CD4-positive, alpha-beta T cell treated with Interleukin-6 for 4 hours (primary cell): Measurements from ENCODE around the gene MOCOS.

Experiments
- DNase-seq: peaks from one replicate; pipeline ENCODE4 v3.0.0-alpha.2; 2020; ENCODE audit warnings: mixed read lengths

Gene MOCOS

DNA sequence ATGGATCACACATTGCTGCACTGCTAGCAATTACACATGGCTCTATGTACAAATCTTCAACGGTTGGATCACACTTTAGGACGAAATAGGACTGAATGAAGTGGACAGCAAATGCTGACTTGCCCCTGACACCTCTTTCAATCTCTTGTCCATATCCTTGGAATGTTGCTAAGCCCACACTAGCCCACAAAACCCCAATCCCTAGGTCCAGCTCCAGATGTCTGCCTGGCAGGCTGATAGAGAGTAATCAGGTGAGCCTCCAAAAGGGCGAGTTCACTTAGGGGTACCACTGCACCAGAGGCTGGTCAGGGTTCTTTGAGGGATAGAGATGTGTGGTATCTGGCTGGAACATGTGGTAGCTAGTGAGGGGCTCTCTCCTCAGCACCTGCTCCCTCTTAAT is 91.7 kb downstream of the MOCOS start:
- no peak for DNase-seq

DNA sequence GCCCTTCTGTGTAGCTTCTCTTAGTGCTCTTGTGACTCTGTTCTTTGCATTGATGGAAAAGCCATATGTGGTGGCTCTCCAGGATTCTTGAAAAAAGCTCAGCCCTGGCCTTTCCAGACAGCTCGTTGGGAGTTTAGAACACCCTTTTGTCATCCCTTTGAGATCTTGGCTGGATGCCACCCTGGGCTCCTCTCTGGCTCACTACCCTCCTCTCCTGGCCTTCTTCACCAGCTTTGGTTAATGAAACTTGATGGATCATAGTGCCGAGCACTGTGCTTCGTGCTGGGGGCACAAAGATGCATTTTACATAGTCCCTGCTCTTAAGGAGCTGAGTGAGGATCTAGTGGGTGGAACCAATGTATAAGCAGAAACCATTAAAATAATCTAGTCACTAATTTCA is 94.6 kb downstream of the MOCOS start:
- no peak for DNase-seq

DNA sequence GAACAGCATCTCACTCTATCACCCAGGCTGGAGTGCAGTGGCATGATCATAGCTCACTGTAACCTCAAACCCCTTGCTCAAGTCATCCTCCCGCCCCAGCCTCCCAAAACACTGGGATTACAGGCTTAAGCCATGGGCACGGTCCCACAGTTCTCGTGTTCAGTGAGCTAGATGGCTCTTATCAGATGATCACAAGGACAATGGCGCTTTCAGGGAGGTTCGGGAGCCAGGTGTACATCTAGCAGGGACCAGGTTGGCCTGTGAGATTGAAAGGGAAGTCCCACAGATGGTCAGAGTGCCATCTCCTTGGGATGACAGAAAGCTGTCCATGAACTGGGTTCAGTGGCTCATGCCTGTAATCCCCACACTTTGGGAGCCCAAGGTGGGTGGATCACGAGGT is 96.2 kb downstream of the MOCOS start:
- DNase-seq: no peak

DNA sequence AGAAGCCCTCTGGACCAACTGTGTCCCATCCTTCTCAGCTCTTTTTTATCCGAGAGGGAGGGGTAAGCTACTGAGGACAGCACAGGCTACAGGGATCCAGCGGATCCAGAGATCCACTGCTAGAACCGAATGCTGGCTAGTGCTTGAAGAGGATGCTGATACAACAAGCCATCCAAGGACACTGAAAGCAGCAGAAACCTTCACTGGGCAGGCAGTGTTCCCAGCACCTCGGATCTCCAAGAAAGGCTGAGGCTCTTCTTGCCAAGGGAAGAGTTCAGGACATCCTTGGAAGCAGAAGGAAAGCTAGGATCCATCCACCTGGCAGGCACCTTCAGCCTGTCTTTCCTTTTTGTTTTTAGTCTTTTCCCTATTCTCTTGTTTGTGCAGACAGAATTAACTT is 97.0 kb downstream of the MOCOS start:
- no peak for DNase-seq

DNA sequence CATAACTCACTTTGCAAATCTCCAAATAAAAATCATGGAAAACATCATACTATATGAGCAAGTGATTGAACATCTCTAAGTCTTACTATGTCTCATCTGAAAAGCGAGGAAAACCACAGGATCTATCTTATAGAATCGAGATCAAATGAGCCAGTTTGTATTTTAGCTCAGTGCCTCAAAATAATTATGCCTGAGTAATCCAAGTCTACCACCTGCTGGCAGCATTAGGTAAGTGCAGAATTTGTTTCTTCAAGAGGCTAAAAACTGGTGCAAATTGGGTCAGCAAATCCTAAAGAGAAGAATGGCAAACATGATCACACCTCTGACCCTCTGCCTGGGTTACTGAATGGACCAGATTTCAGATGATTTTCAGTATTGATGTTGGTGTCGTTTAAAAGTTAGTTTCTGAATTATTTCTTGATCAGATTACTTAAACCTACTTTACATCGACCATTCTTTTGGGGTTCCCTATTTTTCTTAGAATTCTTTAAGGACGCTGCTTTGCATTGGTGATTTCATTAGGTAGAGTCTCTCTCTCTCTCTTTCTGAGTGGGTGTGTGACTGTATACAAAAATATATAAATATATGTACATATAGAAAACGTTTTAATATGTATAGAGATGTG is 97.5 kb downstream of the MOCOS start:
- peak; percentile 61 for DNase-seq

DNA sequence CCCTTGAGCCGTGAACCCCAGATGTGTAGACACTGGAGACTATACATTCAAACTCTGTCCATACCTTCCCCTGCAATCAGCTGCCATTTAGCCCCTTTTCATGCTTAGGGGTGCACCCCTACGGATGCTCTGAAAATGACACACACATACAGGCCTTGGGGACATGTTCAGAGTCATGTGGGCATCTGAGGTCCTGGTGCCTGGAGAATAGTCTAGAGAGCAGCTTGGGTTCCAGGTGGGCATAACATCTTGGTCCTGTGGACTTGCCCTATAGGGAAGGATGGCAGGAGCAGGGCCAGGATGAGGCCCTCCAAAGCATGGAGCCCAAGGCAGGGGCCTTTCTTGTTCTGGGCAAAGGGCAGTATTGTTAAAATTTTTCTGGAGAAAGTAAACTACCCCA is 100.4 kb downstream of the MOCOS start:
- DNase-seq: no peak

DNA sequence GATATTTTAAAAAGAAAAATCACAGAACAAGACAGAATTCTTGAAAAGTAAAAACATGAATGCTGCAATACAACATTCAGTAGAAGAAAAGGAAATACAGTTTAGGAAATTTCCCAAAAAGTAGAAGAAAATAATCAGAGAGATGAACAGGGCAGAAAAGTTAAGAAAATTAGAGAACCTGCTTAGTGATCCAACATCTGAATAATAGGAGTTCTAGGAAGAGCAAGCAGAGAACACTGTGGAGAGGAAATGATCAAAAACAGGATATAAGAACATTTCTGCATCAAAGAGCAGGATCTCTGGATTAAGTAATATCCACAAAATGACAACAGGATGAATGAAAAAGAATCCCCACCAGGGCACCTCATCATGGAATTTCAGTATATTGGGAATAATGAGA is 101.4 kb downstream of the MOCOS start:
- DNase-seq: no peak

DNA sequence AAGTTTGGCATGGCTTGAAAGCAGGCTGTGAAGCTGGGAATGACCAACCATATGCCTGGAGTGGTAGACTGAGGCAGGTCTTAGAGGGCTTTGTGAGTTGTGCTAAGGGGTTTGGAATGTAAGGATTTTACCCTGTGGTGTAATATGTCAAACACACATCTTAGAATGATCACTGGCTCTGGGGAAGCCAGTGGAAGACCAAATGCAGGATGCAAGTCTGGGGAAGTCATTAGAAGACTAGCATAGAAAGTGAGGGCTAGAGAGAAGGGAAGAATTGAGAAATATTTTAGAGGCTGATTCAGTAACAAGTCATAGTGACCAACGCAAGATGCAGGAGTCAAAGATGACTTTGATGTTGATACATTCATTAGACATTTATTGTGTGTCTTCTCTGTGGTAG is 106.7 kb downstream of the MOCOS start:
- DNase-seq: no peak

DNA sequence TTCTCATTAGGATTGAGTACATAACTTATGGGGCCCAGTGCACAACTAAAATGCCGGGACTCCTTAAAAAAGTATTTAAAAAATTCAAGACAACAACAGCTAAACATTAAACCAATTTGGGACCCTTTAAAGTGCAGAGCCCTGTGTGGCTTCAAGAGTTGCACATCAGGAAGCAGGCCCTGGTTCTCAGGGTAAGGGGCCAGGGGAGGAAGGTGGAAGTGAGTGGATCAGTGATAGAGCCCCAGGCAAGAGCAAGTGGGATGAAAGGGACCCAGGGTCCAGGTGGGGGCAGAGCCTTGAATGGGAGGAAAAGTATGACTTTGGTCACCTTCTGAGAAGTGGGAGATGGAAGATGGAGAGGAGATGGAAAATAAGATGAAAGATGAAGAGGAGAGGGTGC is 107.9 kb downstream of the MOCOS start:
- DNase-seq: no peak

DNA sequence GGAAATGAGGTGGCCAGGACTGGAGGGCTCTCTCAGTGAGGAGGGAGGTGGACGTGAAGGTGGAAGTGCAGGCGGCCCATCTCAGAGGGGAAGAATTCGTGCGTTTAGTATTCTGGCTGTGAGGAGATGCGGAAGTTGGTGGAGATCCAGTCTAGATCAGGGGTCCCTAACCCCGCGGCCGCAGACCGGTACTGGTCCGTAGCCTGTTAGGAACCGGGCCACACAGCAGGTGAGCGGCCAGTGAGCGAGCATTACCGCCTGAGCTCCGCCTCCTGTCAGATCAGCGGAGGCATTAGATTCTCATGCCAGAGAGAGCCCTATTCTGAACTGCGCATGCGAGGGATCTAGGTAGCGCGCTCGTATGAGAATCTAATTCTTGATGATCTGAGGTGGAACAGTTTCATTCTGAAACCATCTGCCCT is 108.6 kb downstream of the MOCOS start:
- DNase-seq: no peak

DNA sequence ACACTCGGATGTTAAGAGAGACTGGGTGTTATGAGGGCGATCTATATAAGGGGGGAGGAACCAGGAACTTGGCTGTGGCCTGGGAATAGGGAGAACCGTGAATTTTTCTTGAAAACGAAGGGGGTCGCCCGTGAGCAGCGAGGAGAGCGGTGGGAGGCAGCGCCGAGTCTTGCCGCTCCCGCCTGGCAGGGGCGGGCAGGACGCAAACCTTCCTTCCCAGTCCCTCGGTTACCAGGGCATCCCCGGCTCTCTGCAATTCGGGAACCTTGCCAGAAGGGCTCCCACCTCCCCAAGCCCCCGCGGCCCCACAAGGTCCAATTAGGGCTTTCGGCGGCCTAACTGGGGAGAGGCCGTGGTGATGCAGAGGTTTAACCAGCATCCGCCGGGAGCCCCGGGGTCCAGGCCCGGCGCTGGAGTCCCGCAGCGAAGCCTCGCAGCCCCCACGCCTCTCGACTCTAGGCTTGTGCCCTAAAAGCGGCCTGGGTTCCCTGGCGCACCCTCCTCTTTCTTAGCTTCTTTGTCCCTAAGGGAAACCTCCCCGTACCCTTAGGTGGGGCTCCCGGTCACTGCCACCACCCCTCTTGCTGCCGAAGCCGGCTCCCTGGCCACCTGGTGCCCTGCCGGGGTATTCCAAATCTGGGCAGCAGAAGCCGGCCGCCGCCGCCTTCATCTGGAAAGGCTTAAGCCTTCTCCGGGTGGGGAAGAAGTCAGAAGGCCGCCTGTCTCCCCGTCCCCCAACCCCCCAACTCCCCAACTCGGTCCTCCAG is 109.5 kb downstream of the MOCOS start:
- no peak for DNase-seq

DNA sequence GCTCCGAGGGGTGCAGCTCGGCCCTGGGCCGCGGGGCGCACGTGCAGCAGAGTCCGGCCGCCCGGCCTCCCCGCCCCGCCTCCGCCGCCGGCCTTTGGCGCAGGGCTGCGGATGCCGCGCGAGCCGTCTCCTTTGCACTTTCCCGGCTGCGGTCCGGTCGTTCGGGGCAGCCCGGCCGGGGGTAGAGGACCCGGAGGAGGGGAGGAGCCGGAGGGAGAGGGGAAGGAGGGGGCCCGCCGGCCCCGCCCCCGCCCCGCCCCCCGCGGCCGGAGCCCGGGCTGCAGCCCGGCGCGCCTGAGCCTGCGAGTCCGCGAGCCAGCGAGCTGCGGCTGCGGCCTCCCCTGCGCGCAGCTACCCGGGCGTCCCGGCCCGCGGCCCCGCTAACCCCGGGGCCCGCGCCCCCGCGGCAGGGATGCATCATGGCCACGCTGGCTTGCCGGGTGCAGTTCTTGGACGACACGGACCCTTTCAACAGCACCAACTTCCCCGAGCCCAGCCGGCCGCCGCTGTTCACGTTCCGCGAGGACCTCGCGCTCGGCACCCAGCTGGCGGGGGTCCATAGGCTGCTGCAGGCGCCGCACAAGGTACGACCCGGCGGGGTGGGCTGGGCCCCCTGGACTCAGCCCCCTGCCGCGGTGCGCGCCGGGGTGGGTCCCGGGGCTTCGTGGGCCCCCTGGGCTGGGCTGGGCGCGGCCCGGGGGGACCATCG is 110.3 kb downstream of the MOCOS start, which contains the start of gene FHOD3:
FHOD3 (plus strand) TSS at position 297 of the 709 bp plus-strand sequence; CDS start at position 420, 123 bp downstream.
- no peak for DNase-seq

DNA sequence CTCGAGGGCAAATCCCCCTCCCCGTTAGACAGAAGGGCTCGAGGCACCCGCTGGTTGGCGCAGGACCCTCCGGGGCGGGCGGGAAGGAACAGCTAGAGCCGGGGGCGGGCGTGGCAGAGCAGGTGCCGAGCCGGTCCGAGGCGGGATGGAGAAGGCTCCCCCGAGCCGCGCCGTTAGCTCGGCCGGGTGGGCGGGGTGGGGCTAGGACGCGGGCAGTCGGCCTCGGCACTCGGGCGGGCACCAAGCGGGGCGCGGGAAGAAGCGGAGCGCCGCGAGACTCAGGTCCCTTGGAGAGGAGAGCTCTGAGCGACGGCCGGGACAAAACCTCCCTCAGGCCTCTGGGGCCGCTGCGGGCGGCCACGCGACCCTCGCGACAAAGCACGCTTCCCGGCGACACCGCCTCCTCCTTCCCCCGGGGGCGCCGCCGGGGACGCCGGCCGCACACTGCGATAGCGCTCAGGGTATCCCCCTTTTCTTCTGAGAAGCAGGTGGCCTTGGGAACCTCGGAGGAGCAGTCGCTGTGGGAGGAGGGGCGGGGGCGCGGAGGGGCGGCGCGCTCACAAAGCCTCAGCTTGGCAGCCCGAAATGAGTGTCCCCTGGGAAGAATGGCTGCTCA is 110.9 kb downstream of the MOCOS start:
- no peak for DNase-seq

DNA sequence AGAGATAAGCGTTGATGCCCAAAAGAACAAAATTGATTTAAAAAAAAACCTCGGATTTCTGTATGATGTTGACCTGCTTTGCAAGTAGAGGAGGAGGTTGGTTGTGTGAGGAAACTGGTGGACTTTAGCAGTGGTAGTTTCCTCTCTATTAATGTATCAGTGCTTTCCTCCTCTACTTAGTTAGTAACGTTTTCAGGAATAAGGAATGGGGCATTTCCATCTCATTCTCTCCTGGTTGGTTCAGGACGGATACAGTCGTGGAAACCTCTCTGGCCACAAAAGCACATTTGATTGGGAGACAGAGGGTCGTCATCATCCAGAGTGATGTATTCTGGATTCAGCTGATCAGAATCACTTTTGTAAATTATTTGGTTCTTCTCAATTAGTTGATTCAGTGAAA is 111.7 kb downstream of the MOCOS start:
- DNase-seq: no peak

DNA sequence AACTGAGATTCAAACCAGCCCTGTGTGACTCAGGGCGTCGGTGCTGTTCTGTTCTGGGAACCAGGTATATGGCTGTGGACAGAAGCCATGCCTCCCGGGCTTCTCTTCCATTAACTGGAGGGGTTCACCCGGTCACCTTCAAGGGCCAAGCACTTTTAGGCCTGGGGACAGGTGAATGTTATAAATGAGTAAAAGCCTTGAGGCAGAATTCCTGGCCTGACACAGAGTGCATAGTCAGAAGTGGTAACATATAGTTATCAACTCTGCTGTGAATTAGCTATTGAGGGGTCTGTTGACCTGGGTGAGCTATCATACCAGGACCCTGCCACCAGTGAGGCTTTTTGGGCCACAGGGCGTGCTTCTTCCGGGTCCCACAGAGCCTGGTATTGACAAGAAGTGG is 112.9 kb downstream of the MOCOS start:
- DNase-seq: no peak

DNA sequence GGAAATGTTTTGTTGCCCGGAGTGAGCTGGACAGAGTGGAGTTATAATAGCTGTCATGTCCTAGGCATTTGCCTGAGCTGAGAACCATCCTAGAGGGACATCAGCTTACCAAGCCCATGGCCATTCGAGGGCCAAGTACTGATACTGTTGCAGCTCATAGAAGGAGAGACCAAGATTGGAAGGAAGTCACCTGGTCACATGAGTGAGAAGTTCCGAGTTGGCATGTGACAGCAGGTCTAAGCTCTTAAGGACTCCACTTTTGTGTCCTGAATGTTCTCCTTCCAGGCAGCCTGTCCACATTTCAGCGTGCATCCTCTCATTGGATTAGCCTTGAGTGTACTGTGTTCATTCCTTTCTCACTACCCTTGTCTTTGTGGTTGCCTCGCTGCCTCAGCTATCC is 114.6 kb downstream of the MOCOS start:
- no peak for DNase-seq

DNA sequence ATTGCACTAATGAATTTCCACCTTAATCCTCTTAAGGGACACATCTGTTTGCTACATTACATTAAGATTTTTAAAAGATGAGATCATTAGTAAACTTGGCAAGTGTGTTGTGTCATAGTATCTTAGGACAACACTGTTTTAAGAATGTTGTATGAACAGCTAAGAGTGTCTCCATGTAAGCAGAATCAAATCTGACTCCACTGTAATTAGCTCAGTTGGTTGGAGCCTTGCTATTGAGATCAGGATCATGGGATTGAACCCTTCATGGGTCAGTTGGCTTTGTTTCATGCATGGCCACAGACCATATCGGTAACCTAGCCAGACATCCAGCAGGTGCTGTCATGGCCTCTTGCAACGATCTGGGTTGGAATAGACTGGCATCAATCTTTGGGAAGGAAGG is 115.4 kb downstream of the MOCOS start:
- DNase-seq: no peak

DNA sequence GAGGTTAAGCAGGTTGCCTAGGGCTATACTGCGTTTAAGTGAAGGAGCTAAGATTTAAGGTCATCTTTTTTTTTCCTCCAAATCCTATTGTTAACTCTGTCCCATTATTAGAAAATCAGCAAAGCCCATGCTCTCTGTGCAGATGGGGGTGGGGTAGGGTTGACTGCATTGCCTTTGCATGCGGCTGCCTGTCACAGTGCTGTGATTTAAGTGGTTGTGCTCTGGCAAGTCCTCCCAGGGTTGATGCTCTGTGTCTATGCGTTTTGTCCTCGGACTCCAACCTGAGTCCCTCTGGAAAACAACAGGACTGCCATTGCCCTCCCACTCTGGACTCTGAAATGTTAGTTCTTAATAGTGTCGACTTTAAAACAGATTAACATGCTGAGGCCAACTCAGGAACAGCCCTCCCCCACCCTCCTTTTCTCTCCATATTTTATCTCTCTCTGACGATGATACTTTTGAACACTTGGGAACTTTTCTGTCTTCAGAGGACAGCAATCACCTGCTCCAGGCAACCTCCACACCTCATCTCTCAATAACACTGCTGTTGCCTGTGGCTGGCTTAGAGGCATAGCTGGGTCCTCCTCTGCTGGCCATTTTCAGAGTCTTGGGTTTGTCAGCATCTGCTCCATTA is 116.0 kb downstream of the MOCOS start:
- DNase-seq: no peak

DNA sequence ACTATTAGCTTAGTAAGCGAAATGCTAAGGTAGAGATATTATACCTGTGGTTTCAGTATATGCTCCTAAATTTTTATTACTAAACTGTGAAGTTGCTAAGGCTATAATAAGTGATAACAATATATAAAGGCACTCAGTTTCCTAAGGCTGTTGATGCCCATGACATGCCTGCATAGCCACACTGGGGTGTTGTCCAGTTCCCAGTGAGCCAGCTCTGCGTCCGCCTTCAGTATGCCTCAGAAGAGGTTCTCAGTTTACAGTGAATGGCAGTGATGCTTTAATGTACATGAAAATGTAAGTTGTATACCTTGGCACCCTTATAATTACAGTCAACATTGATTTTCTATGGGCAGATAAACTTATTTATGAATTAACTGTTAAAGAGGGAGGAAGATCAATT is 117.4 kb downstream of the MOCOS start:
- no peak for DNase-seq

DNA sequence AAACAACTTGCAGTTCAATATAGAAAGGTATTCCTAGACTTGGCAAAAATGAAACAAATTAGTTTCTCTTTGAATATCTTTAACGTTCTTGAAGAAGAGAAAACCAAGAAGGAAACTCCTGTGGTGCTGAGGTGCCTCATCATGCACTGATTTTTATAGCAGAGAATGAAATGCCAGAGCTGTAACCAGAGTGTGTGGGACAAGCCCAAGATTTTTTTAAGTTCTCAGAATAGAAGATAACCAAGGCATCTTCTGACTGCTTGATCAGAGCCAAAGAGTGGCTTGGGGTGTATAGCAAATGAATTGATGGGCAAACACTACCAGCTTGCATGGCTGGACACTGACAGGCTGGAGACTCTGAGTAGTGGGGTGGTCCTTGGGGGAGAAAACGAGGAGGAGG is 118.1 kb downstream of the MOCOS start:
- no peak for DNase-seq

DNA sequence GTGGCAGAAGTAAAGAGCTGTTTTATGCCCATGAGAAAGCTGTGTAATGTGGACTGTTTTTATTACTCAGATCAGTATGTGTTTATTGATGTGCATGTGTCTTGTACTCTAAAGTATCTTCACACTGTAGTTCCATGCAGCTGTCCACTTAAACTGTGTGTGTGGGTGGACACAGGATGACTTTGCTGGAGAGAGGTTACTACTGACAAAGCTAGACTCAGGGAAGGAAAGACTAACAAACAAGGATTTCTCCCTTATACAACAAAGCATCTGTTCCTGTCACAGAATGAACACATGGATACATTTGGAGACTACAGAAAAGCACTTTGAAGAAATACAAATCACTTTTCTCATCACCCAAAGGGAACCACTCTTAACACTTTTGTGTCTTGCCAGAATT is 120.2 kb downstream of the MOCOS start:
- no peak for DNase-seq

DNA sequence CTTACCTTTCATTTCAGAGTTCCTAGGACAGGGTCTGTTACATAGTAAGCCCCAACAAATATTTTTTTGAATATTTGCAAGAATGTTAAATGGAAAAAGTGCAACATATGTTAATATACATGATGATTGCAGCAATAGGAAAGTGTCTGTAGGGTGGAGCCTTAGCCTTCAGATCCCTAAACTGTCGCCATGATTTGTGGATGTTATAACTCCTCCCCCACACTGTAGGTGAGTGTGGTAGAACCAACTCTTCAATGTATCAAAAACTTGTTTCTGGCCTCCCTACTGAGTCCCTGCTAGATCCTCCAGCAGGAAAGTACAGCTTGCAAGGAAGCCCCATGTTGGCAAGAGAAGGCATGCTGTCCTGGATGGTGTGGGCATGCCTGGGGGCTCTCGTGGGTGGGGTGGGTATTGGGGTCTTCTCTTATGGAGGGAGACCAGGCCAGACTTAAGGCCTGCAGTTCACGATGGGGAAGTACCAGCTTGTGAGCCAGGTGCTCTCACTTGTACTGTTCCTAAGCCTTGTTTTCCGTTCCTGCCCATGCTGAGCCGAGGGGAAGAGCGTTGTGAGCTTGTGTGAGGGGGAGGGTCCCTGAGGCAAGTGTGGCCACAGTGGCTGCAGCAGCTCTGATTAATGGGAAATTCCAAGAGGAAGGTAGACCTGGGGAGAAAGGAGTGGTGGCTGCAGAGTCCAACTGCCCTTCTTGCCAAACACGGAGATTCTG is 121.6 kb downstream of the MOCOS start:
- DNase-seq: no peak
